Stimulated activated CD4-positive, alpha-beta T cell treated with anti-CD3 and anti-CD28 coated beads, Interleukin-2, amount 100 ng/mL, for 24 hours (primary cell): ENCODE data around the gene SMU1.
"Not testable (repeated sequence)": the region's sequence is repeated elsewhere in the genome, so short reads cannot be mapped to it uniquely, and the experiment has no call there.

Experiments
- DNase-seq, 2 donors: peaks; one replicate each; pipeline ENCODE4 v3.0.0-alpha.2; 2020

SMU1 gene

DNA sequence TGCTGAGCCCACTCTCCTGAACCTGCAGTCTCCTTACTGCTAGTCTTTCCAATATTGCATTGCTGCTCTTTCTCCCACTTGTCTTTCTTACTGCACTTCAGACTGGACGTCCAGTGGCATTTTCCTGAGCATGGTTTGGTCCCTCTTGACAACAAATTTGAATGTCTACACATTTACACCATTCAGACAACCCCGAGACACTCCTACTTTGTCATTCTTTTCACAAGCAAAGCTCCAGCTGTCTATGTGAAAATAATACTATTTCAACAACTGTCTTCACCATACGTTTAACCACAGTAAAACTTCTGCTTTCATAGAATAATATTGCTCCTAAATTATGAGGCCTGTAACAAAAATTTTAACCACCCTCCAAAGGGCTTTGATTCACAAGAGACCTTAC lies 64.6 kb downstream of the SMU1 start:
- no peak for DNase-seq

- no peak for DNase-seq
These were observed 68.7 kb downstream of the SMU1 start for GRCh38 chr9:33007755-33008154.

DNA sequence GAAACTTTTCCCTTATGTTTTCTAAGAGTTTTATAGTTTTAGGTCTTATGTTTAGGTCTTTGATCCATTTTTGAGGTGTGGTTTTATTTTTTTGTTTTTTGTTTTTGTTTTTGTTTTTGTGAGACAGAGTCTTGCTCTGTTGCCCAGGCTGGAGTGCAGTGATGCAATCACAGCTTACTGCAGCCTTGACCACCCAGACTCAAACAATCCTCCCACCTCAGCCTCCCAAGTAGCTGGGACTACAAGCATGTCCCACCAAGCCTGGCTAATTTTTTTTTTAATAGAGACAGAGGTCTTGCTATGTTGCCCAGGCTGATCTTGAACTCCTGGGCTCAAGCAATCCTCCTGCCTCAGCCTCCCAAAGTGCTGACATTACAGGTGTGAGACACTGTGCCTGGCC lies 71.1 kb downstream of the SMU1 start:
- not testable (repeated sequence) for DNase-seq

DNA sequence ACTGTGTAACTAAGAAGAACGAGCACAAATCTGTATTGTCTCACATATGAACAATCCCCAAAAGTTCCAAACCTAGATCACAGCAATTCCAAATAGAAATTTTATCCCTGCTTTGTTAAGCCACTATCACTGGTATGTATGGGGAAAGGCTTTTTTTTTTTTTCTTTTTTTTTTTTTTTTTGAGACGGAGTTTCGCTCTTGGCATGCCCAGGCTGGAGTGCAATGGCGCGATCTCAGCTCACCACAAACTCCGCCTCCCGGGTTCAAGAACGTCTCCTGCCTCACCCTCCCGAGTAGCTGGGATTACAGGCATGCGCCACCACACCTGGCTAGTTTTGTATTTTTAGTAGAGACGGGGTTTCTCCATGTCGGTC lies 75.8 kb downstream of the SMU1 start:
- peak in 1 of 2 donors; percentile 43 for DNase-seq

GRCh38 chr9:32992595-32993238 lies 83.8 kb downstream of the SMU1 start:
- DNase-seq: no peak

DNA sequence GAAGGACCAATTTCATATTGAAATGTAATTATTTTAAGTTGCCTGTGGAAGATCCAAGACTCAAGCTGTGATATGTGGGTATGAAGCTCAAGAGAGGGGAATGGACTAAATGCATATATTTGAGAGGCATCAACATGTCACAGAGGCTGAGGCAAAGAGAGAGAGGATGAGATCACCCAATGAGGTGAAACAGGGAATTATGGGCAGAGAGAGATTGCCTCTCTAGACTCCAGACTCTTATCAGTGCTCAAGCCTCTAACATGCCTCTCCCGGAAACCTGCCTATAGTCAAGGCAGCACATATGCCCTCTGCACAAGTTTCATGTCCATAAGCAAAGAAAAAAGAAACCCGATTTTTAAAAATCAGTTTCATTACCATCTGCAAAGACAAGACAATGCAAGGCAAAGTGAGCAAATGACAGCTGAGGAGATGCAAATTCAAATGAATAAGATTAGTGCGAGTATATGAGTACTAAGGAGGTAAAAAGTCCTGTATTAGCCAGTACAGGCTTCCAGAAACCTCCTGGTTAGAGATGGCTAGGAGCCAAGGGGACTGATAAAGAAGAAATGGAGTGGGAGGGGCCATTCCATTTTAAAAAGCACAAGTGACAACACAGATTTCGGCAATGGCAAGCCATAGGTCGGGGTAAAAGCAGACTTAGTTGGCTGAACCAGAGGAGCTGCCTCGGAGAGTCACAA lies 84.4 kb downstream of the SMU1 start:
- no peak for DNase-seq
